Posterior cingulate gyrus (tissue), 11 donors: ENCODE results near the gene FGF12.

ENCODE experiments used
- DNase-seq, 10 donors: peaks; one replicate each; pipeline versions ENCODE4 v3.0.0 to v3.0.0-alpha.2; 2020 to 2021; ENCODE audit warnings: mixed read lengths in 3 of 10
- intact Hi-C: fragments of 100-400 bp; cut with DNase I; formaldehyde crosslinking; loops from one replicate; pipeline ENCODE4 v1.15.1; 2023

The FGF12 gene

GRCh38 chr3:192372616-192373015, 354.7 kb downstream of the FGF12 start:
- DNase-seq, result no peak
- intact Hi-C loops, result no loop called here

GRCh38 chr3:192371870-192372400, 355.4 kb downstream of the FGF12 start:
- DNase-seq, result peak in 1 of 10 donors; percentile 31
- intact Hi-C loops, result no loop called here

- intact Hi-C loops, result no loop called here
- no peak for DNase-seq
Measured at GRCh38 chr3:192367616-192368015, 359.7 kb downstream of the FGF12 start.

GRCh38 chr3:192366916-192367315, 360.4 kb downstream of the FGF12 start:
- intact Hi-C loops, result no loop called here
- no peak for DNase-seq

DNA sequence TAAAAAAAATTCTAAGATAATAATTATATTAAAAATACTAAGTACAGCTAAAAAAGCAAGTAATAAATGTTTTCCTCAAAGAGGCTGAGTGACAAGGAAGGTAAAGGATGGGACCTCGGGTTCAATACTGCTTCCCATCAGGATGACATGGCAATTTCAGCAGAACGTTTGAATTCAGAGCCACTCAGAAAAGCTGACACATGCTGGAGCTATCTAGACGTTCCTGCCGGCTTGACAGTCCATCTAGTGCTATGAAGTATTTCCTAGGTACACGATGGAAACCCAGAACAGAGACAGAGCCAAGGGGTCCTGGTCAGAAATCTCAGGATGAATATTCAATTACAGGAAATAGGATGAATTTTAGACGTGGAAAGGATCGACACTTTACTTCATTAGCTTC, 361.8 kb downstream of the FGF12 start:
- DNase-seq, result no peak
- intact Hi-C loops, result no loop called here

- intact Hi-C loops, result no loop called here
- no peak for DNase-seq
Measured at GRCh38 chr3:192364316-192364715, 363.0 kb downstream of the FGF12 start.

DNA sequence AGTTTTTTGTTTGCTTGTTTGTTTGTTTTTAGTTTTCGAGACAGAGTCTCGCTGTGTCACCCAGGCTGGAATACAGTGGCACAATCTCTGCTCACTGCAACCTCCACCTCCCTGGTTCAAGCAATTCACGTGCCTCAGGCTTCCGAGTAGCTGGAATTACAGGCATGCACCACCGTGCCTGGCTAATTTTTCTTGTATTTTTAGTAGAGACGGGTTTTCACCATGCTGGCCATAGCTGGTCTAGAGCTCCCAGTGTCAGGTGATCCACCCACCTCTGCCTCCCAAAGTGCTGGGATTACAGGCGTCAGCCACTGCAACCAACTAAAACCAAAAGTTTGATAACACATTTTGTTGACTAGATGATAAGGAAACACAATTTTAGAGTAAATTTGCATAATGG, 372.7 kb downstream of the FGF12 start:
- DNase-seq, result no peak
- intact Hi-C loops, result no loop called here

DNA sequence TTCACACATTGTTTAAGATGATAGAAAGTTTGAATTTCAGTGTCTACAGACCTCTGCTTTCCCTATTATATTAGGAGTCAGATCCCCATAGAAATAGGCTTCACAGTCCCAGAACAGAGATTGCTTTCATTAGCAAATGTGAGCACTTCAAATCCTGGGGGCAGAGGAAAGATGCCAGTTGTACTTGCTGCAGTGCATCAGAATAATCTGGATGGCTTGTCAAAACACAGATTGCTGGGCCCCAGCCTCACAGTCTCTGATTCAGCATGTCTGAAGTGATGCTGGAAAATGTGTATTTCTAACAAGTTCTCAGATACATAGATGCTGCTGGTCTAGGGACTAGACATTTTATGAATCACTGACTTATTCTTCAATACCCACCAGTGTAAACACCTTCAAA, 375.2 kb downstream of the FGF12 start:
- intact Hi-C loops, result no loop called here
- peak in 2 of 10 donors; percentile 16 to 51 for DNase-seq

DNA sequence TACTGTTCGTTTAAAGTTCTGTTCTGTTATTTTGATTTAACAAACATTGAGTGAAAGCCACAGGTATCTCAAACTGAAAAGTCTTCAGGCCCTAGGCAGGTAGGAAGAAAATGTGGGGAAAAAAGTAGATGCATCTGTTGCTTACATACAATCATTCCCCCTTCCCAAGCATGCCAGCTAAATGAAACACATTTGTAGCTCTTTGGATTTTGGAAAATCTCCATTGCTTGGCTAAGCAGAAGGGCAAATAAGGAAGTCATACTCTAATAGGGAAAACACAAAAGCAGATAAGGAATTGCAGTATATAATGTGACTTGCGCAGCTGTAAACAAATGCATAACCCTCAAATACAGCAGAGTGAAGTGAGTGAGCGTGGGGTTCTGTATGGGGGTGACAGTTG, 375.9 kb downstream of the FGF12 start:
- no peak for DNase-seq

DNA sequence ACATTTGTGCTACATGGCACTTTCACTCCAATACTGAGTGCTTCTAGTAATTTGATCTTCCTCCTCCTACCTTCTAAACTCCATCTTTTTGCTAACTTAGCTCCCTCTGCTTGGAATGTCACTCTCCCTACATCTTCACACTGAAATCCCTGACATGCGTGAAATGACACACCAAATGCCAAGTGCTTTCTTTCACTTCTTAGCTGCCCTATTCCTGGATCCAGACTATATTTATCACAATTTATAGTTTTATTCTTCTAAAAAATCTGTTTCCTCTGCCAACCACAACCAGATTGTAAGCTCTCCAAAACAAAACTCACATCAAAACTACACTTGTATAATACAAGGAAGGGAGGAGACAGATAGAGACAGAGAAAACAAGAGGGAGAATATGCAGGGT, 387.3 kb downstream of the FGF12 start:
- DNase-seq, result no peak
- intact Hi-C loops, result no loop called here

More for the DNA sequence above, 375.9 kb downstream of the FGF12 start:
- intact Hi-C loops, result no loop called here

GRCh38 chr3:192339214-192339613, 388.1 kb downstream of the FGF12 start:
- intact Hi-C loops, result no loop called here
- DNase-seq, result no peak

DNA sequence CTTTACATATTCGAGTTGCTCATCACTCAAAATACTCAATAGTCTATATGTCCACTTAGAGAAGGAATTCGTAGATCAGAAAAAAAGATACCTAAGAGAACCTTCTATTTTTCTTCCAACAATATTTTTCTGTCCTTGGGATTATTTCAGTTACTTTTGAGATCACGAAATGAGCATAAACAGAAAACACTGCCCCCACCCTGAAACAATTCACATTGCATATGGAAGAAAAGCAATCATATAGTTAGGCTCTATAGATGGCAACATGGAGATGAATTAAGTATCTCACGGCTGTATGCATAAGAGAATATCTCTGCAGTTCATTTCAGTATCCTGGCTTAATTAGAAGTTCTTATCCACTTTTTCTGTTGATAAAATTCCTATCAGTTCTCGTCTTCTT, 391.1 kb downstream of the FGF12 start:
- intact Hi-C loops, result no loop called here
- DNase-seq, result no peak

DNA sequence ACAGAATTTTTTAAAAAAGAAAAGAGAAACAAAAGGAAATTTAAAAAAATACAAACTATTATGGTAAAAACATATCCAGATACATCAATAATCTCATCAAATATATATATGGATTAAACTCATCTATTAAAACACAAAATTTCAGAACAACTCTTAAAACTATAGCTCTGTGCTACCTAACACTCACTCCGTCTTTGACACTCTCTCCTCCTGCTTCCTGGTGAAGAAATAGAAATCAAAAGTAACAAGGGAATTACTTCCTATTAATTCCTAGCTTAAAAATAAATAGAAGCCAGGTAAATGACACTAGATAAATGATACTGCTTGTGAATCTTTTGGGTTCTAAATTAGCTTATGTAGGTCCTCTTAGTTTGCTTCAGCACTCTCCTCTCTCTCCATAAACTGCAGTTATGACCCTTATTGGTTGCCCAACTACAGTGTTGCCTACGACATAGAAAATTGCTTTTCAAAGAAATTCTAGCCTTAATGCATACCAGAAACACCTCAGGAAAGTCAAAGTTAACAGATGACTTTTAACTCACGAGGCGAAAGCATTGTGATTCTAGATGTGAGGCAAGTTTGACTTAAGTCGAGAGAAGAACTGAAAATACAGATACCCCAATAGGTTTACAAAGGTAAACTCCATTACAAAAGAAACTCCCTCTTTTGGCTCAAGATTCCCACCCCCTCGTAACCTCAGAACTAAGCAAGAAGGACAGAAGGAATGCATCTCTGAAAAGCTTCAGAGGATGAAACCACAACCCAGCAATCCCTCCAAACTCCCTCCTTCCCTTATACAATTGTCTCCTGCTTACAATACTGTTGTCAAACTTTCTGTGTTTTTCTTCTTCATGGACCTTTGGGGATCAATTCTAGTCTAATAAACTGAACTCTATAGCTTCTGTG, 394.7 kb downstream of the FGF12 start:
- intact Hi-C loops, result no loop called here
- DNase-seq, result no peak

GRCh38 chr3:192331749-192332385, 395.5 kb downstream of the FGF12 start:
- intact Hi-C loops, result no loop called here
- no peak for DNase-seq

- intact Hi-C loops, result no loop called here
- no peak for DNase-seq
Measured at GRCh38 chr3:192326656-192327055, 400.7 kb downstream of the FGF12 start.

DNA sequence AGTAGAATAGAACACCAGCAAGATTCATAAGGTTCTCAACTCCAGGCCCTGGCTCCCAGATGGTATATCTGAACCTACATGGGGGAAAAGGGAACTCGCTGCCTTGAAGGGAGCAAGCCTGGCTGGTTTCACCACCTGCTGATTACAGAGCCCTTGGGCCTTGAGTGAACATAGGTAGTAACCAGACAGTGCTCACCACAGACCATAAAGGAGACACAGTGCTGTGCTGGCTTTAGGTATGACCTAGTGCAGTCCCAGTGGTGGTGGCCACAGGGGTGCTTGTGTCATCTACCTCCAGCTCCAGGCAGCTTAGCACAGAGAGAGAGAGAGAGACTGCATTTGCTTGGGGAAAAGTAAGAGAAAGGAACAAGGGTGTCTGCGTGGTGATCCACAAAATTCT, 409.8 kb downstream of the FGF12 start:
- intact Hi-C loops, result no loop called here
- no peak for DNase-seq

- intact Hi-C loops, result no loop called here
- no peak for DNase-seq
Measured at GRCh38 chr3:192313605-192314004, 413.7 kb downstream of the FGF12 start.

- intact Hi-C loops, result no loop called here
- DNase-seq, result no peak
Measured at GRCh38 chr3:192307631-192308030, 419.7 kb downstream of the FGF12 start.

GRCh38 chr3:192303235-192303634, 424.1 kb downstream of the FGF12 start:
- intact Hi-C loops, result no loop called here

GRCh38 chr3:192302721-192303120, 424.6 kb downstream of the FGF12 start:
- no peak for DNase-seq
- intact Hi-C loops, result no loop called here

More at GRCh38 chr3:192303235-192303634, 424.1 kb downstream of the FGF12 start:
- DNase-seq, result peak in 7 of 10 donors; percentile 19 to 77 (median 36)

GRCh38 chr3:192299921-192300320, 427.4 kb downstream of the FGF12 start:
- DNase-seq, result no peak
- intact Hi-C loops, result no loop called here

- intact Hi-C loops, result no loop called here
Measured at GRCh38 chr3:192296845-192297244, 430.5 kb downstream of the FGF12 start.

More at GRCh38 chr3:192296845-192297244, 430.5 kb downstream of the FGF12 start:
- no peak for DNase-seq
